GM13977 (cell line): ENCODE data around the gene DNMT3A.

ENCODE experiments used
- DNase-seq: peaks from one replicate; pipeline ENCODE4 v3.0.0; 2012; ENCODE audit warnings: low spot score
- in situ Hi-C: fragments of 300-500 bp; cut with MboI; formaldehyde crosslinking; loops from one replicate; pipeline ENCODE4 v1.12.0; 2022; ENCODE audit warnings: low sequenced_read_pairs, low pct_unique_long_range_greater_than_20kb, mixed read lengths, inconsistent platforms; ENCODE audit not compliant: unreplicated experiment
- TF ChIP-seq, protein P1 (sequence below): IDR thresholded peaks from 2 replicates; pipeline ENCODE4 v1.5.1; 2012; ENCODE audit warnings: mild to moderate bottlenecking, control low read depth; ENCODE audit not compliant: insufficient read depth; ENCODE audit errors: extremely low read depth, missing control alignments

Gene DNMT3A

DNA sequence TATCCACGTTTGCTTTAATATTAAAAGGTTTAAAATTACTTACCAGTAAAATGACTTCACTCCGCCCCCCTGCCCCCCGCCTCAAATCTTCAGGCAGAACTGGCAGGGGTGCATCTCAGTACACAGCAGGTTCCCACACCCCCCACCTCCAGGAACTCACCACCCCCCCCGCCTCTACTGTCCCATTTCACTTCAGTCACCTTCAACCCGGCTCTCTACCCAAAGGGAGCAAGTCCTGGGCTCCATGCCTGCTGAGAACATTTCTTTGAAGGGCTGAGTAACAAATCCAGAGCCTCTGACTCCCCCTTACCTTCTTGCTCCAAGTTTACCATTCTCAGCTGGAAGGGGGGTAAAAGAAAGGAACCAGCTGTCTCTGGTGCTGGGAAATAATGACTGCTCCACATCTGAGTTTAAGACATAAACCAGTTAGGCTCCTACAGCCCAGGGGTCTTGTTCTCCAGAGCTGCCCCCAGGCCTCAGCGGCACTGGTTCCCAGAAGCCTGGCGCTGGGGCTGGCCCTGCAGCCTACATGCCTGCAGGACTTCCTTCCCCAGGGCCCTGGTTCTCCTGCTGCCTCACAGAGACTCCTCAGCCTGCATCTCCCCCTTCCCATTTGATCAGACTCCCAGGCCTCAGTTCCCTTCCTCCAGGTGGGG, 42.8 kb downstream of the DNMT3A start:
- in situ Hi-C loops, result no loop called here
- TF ChIP-seq, protein P1, sequence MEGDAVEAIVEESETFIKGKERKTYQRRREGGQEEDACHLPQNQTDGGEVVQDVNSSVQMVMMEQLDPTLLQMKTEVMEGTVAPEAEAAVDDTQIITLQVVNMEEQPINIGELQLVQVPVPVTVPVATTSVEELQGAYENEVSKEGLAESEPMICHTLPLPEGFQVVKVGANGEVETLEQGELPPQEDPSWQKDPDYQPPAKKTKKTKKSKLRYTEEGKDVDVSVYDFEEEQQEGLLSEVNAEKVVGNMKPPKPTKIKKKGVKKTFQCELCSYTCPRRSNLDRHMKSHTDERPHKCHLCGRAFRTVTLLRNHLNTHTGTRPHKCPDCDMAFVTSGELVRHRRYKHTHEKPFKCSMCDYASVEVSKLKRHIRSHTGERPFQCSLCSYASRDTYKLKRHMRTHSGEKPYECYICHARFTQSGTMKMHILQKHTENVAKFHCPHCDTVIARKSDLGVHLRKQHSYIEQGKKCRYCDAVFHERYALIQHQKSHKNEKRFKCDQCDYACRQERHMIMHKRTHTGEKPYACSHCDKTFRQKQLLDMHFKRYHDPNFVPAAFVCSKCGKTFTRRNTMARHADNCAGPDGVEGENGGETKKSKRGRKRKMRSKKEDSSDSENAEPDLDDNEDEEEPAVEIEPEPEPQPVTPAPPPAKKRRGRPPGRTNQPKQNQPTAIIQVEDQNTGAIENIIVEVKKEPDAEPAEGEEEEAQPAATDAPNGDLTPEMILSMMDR, result no peak
- DNase-seq, result no peak

DNA sequence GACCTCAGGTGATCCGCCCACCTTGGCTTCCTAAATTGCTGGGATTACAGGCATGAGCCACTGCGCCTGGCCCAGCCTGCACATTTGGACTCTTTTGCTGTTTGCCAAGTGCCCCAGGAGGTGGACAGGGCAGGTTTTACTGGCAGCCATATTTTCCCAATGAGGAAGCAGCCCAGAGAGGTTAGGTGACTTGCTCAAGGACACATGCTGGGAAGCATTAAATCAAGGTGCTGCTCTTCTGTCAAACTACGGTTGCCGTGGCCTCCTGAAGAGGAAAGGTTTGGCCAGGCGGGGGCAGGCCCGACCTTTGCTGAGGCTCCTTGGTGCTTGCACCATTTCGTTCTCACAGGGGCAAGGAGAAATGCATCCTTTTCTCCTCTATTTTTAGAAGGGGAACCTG, 44.0 kb downstream of the DNMT3A start:
- in situ Hi-C loops, result no loop called here
- TF ChIP-seq, protein P1, result peak; percentile 11
- DNase-seq, result no peak

DNA sequence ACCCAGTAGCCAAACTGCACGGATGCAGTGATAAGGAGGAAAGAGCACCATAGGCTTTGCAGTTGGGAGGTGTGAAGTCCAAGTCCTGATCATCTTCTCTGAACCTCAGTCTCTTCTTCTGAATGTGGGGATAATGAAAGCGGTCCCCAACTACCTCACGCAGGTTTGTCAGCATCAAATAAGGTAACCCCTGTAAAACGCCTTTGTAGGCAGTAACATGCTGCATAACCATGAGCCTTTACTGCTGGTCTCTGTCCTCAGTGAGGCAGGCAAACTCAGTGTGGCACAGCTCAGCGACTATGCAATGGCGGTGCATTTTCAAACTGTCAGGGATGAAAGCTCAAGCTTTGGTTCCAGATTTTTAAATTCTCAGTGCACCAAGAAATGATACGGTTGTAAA, 46.1 kb downstream of the DNMT3A start:
- in situ Hi-C loops, result no loop called here
- no peak for DNase-seq
- TF ChIP-seq, protein P1, result no peak

DNA sequence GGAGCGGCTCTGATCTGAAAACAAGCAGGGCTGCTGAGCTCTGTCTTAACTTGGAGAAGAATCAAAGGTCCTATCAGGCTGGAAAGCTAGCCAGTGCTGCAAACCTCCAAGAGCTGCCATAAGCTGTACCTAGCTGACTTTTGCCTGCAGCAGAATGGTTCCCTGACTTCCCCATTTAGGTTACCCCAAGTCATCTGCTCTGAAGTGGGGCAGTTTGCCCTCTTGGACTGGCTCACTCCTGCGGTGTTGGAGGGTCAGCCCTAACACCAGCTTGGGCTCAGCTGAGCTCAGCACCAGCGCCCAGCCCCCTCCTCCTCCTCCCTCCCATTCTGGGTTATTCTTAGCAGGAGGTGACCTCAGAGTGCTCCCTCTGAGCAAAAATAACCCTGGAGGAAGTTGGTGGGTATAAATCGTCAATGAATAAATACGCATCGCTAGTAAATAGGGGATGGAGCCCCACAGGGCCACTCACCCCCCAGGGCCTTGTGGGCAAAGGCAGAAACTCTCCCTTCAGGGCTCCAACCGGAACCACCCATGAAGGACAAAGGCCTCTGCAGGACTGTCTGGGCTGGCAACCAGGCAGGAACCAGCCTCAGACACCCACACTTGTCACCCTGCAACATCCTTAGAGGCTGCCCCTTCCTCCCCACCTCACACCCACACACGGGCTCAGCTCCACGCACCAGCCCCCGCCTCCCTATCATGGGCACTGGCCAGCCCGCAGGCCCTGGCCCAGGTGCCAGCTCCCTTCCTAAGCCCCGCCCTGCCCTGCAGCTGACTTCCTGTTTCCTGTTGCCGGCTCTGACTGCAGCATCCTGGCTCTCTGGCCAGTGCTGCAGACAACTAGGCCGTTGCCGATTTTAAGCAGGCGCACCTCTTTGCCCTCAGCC, 46.9 kb downstream of the DNMT3A start:
- DNase-seq, result peak; percentile 88
- in situ Hi-C loops, result no loop called here
- TF ChIP-seq, protein P1, result no peak

DNA sequence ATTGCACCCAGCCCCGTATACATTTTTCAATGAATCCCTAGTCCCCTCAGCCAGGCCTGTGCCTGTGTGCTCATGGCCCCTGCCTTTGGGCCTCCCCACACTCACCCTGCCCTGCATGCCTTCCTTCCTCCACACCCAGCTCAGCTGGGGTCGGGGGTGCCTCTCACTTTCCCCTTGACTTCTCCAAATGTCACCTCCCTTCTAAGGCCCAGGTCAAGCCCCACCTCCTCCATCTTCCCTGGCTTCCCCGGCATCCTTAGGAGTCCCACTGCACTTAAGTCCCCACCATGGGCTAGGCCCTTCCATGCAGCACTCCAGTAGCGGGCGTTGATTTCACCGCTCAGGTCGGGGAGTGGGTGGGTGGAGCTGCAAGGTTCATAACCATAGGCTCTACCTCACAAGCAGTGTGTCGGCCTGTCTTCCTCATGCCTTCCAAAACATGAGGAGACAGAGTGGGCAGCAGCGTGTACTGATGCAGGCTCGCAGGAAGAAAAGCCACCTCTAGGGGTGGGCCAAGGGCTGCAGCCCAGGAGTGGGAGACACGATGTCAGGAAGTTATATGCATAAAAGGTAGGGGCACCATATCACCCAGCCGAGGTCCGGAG, 47.7 kb downstream of the DNMT3A start:
- TF ChIP-seq, protein P1, result no peak
- no peak for DNase-seq
- in situ Hi-C loops, result no loop called here

DNA sequence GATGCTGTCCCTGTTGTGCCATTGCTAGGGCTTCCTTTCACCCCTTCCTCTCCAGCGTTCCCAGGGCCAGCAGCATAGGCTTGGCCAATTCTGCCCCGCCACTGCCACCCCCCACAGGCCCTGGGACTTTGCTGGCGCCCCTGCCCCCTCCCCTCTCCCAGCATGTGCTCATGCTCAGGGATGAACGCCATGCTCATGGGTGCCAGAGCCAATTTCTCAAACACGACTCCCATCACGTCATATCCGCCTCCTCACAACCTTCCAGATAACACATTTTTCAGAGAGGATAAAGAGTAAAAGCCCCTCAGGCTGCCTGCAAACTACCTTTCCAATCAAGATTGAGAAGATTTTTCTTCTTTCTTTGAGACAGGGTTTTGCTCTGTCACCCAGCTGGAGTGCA, 48.6 kb downstream of the DNMT3A start:
- in situ Hi-C loops, result no loop called here
- no peak for DNase-seq
- TF ChIP-seq, protein P1, result no peak
